GM19397 (cell line): ENCODE results near the gene GUCY1A1.

Experiments
- ATAC-seq: cut with Tn5 transposase; IDR thresholded peaks from one replicate; pipeline ENCODE4 v1.9.1; 2021; ENCODE audit warnings: mild to moderate bottlenecking, moderate library complexity; ENCODE audit not compliant: unreplicated experiment

GUCY1A1 gene

DNA sequence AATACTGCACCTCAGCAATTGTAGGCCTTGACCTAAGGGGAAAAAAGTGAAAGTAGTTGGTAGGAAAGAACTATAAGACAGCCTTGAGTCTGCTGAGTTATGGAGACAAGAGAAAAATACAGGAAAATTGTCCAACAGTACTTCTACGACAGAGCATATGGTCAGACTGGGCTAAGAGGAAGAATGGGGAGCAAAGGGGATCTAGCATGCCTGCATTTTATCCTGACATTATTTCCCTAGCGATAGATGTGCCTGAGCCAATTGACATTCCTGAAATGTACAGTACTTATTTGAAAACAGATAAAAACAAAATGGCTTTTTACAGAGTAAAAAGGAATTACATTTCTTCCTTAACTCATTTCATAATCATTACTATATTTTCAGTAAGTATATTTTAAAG lies 22.2 kb downstream of the GUCY1A1 start:
- no peak for ATAC-seq

- no peak for ATAC-seq
These were observed 23.6 kb downstream of the GUCY1A1 start for GRCh38 chr4:155690044-155690837.

DNA sequence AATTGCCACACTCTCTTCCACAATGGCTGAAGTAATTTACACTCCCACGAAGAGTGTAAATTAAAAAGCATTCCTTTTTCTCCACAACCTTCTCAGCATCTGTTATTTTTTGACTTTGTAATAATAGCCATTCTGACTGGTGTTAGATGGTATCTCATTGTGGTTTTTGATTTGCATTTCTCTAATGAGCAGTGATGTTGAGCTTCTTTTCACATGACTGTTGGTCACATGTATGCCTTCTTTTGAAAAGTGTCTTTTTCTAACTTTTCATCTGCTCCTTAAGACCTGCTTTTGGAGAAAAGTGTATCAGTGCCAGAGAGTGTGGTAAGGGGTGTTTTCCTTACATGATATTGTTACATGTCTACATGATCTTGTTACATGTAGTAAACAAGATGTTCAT lies 25.7 kb downstream of the GUCY1A1 start:
- no peak for ATAC-seq

DNA sequence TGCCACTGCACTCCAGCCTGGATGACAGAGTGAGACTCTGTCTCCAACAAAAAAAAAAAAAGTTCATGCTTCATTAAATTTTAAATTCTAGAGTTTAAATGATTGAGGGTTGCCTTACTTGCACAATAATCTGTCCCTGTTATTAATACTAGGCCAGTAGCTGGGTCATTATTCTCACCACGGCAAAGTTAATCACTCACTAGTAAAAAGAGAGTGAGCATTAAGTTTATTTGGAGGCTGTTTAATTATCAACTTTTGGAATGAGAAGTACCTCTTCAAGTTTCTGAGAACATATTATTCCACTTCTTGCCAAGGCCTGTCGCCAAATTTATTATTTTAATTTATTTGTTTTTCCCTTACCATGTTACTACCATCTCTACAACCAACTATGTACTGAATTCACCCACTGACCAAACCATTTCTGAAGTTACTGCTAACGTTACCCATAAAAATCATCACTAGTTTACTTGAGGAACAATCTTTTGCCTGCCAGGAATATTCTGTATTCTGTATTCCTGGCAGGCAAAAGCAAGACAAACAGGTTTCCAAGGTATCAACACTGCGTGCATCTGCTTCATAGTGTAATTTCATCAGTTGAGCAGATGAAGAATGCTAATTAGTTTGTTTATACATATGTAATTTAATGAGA lies 26.5 kb downstream of the GUCY1A1 start:
- ATAC-seq, result no peak

- ATAC-seq, result no peak
These were observed 27.6 kb downstream of the GUCY1A1 start for GRCh38 chr4:155694100-155694785.

- ATAC-seq, result no peak
These were observed 29.6 kb downstream of the GUCY1A1 start for GRCh38 chr4:155696226-155696625.

DNA sequence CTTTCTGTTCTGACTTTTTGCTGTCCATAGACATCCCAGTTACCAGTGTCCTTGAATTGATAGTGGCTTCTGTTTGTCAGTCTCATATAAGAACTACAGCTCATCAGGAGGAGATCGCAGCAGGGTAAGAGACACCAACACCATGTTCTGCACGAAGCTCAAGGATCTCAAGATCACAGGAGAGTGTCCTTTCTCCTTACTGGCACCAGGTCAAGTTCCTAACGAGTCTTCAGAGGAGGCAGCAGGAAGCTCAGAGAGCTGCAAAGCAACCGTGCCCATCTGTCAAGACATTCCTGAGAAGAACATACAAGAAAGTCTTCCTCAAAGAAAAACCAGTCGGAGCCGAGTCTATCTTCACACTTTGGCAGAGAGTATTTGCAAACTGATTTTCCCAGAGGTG lies 30.1 kb downstream of the GUCY1A1 start:
- ATAC-seq, result no peak

- no peak for ATAC-seq
These were observed 35.2 kb downstream of the GUCY1A1 start for GRCh38 chr4:155701827-155702226.

DNA sequence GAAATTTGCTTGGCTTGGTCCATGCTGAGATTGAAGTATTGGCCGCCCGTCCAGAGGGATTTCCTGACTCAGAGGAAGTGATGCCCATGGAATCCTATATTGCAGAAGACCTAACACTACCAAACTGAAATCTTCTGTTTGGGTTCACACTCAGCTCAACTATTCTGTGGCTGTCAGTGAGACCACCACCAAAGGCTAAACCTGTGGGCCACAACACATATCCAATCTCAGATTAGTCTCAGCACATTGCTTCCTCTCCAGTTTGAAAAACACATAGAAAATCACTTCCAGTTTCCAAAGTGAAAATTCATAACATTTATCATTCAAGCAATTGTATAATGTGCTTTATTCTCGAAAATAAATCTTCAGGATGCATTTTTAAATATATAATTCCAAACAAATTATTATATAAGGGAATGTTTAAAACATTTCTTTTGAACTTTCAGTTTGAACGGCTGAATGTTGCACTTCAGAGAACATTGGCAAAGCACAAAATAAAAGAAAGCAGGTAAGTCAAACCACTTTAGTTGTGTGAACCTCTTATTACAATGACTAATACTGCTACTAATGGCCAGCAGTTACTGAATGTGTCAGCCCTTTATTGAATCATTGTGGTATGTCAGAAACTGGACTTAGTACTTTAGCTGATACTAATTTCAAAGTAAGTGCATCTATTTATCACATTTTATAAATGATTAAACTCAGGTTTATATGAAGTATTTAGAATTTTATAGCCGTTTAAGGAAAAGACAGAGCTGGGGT lies 37.0 kb downstream of the GUCY1A1 start:
- peak; percentile 58 for ATAC-seq

- no peak for ATAC-seq
These were observed 38.3 kb downstream of the GUCY1A1 start for GRCh38 chr4:155704841-155705404.

GRCh38 chr4:155705664-155706063 lies 39.0 kb downstream of the GUCY1A1 start:
- no peak for ATAC-seq

DNA sequence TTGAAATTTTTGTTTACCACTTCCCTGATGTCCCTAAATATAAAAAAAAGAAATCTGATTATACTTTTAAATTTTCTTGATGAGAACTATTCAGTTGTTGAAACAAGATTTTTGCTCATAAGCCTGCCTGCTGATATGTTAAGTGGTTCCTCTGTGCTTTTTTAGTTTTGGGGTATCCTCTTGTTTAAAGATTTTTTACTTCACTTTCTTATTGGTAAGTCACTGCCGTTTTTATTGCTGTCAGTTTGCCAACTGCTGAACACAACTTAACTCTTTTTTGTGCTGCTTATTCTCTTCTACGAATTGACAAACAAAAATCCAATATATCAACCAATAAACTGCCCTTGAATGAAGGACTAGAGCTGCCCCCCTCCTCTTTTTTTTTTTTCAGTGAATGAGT lies 39.5 kb downstream of the GUCY1A1 start:
- ATAC-seq, result no peak

DNA sequence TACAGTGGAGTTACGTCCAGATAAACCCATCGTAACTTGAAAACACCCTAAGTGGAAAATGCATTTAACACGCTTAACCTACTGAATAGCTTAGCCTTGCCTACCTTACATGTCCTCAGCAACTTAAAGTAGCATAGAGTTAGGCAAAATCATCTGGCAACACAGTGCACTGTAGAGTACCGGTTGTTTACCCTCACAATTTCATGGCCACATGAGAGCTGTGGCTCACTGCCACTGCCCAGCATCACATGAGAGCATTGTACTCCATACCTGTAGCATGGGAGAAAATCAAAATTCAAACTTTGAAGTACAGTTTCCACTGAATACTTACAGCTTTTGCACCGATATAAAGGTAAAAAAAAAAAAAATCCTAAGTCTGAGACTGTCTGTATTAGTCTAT lies 40.6 kb downstream of the GUCY1A1 start:
- no peak for ATAC-seq

DNA sequence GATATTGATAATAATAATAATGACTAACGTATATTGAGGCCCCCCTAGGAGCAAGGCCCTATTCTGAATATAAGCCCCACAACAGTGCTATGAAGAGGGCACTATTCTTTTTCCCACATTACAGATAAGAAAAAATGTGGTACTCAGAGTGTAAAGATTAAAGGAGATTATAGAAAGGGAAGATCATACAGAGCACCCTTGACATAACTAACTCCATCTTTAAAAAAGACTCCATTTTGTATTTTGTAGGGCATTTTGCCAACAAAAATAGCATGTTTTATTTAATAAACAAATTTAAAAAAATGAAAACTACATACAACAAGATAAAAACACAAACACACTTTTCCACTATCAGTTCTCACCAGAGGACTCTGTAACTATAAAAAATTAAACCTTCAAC lies 42.1 kb downstream of the GUCY1A1 start:
- ATAC-seq, result no peak

DNA sequence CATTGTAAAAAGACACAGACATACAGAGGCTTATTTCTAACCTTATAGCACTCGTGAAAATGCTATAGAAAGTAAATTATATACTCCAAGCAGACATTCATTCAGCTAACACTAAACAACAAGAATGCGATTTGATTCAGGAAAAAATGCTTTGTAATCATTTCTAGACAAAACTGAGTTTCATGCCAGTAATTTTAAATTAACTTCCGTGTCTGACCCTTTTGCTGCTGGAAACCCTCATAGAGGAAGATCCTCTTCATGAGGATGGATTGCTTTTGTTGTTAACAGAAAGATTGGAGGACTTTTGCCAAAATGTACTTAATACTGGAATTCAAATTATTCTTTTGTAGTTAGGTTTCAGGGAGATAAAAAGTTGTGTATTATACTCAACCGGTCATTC lies 43.3 kb downstream of the GUCY1A1 start:
- ATAC-seq, result no peak

DNA sequence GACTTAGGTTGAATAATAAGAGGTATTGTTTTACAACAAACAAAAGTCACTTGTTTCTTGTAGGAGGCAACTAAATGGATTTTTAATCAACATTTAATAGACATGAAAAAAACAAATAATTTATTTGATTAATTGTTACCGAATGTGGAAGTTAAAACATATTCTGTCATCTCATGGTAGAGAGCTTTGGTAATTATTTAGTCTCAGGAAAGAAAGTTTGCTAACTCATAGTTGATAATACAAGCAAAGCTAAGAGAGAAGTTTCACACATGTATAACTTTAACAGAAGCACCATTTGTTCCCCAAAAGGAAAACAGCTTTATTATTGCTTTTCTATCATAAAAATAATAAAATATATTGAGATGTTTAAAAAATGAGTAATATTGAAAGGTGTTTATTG lies 44.9 kb downstream of the GUCY1A1 start:
- no peak for ATAC-seq

DNA sequence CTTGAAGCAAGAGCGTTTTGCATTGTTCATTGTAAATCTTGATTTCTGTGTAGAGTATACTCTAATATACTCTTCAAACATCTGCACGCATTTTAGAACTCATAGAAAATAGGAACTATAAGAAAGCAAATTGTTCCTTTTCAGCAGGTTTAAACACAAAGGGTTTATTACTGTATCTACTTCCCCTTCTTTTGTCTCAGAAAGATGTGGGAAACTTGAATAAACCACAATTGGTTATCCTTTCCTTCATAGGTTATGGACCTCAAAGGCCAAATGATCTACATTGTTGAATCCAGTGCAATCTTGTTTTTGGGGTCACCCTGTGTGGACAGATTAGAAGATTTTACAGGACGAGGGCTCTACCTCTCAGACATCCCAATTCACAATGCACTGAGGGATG lies 46.2 kb downstream of the GUCY1A1 start:
- no peak for ATAC-seq

GRCh38 chr4:155713911-155714310 lies 47.3 kb downstream of the GUCY1A1 start:
- no peak for ATAC-seq

DNA sequence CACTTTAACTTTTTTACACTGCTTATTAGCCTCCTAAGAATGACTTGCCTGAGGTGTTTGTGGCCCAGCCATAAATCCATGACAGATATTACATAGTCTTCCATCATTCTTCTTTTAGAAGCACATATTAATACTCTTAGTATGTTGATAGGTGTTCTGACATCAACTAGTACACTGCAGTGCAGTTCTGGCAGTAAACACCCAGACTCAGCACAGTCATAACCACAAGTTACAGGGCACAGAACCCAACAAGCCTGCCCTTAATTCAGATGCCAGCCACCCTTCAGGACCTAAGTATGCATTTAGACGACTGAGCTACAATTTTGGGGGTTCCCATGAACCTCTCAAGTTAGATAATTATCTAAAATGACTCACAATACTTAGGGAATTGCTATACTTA lies 55.7 kb downstream of the GUCY1A1 start:
- ATAC-seq, result no peak

DNA sequence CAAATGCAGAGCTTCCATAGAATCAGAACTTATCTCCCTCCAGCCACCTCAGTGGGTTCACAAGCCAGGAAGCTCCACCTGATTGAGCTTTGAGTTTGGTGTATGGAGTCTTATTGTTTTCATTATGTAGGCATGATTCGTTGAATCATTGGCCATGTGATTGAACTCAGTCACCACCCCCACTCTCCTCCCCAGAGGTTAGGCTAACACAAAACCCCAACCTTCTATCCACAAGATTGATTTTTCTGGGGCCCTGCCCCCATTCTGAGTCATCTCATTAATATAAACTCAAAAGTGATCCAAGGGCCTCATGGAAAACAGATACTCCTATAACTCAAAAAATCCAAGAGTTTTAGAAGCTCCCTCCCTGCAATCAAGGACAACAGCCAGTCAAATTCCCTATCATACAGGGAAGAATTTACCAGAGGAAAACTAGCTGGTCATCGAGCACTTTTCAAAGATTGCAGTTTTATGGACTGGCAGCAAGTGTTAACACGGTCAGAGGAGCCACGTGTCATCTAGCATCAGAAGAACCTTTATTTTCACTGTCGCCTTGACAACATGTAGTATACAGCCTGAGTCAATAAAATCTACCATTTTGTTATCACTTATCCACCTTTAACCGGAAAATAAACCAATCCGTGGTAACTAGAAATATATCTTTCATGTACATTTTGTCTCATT lies 56.3 kb downstream of the GUCY1A1 start:
- ATAC-seq, result no peak
